ENCODE data around the gene RPL37A.

DNA sequence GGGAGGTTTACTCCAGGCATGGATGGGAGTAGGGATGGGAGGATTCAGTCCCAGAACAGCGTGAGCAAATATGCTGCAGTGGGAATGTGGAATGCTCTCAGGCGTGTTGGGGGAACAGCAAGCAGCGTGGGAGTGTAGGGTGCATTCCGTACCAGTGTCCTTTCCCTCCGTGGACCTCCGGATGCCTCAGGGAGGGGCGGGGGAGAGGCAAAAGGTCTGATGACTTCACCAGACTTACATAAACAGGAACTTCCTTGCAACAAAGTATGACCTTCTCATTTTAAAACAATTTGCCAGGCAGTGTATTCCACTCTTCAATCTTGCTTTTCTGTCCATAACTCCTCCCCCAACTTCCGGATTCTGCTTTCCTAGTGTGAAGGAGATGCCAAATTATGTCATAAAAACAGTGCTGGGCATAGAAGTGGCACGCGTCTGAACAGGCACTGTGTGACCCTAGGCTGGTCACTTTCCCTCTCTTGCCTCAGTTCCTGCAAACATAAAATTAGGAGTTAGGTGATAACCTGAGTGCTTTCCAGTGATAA lies 36.9 kb downstream of the RPL37A start:
- TF ChIP-seq, protein P1, sequence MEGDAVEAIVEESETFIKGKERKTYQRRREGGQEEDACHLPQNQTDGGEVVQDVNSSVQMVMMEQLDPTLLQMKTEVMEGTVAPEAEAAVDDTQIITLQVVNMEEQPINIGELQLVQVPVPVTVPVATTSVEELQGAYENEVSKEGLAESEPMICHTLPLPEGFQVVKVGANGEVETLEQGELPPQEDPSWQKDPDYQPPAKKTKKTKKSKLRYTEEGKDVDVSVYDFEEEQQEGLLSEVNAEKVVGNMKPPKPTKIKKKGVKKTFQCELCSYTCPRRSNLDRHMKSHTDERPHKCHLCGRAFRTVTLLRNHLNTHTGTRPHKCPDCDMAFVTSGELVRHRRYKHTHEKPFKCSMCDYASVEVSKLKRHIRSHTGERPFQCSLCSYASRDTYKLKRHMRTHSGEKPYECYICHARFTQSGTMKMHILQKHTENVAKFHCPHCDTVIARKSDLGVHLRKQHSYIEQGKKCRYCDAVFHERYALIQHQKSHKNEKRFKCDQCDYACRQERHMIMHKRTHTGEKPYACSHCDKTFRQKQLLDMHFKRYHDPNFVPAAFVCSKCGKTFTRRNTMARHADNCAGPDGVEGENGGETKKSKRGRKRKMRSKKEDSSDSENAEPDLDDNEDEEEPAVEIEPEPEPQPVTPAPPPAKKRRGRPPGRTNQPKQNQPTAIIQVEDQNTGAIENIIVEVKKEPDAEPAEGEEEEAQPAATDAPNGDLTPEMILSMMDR (IDR thresholded peaks at IDR 0.05 in 4 of 5, conservative IDR thresholded peaks at IDR 0.05 in 1 of 5), result no peak
- no peak for TF ChIP-seq POLR2A (IDR thresholded peaks at IDR 0.05)
